GM15510 (cell line): Measurements from ENCODE around the gene APPL2.

Experiments used
- POLR2A ChIP-seq: IDR thresholded peaks from 3 replicates; pipeline ENCODE4 v1.6.1; 2011; ENCODE audit warnings: borderline replicate concordance; ENCODE audit not compliant: insufficient read length; ENCODE audit errors: extremely low read depth

APPL2 gene

GRCh38 chr12:105192624-105193225 is 43.2 kb downstream of the APPL2 start:
- no peak for TF ChIP-seq POLR2A

DNA sequence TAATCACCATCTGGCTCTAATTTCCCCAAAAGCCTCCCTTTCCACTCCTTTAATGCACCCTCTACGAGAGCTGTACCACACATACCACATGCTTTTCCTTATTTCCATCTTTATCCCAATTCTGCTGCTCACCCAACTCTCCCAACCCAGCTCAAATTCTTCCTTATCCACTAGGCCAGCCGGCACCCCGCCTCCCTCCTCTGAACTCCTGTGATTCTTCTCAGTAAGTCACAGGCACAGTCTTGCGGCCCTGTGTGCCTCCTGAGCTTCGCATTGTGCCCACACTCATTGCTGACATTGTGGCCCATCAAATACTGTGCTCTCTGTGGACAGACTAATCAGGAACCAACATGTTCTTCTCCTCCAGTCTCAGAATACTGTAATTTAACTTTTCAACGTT is 45.4 kb downstream of the APPL2 start:
- TF ChIP-seq POLR2A: no peak

- TF ChIP-seq POLR2A: no peak
Measured at GRCh38 chr12:105189293-105189692, 46.7 kb downstream of the APPL2 start.

- TF ChIP-seq POLR2A: no peak
Measured at GRCh38 chr12:105177208-105177607, 58.8 kb downstream of the APPL2 start.

DNA sequence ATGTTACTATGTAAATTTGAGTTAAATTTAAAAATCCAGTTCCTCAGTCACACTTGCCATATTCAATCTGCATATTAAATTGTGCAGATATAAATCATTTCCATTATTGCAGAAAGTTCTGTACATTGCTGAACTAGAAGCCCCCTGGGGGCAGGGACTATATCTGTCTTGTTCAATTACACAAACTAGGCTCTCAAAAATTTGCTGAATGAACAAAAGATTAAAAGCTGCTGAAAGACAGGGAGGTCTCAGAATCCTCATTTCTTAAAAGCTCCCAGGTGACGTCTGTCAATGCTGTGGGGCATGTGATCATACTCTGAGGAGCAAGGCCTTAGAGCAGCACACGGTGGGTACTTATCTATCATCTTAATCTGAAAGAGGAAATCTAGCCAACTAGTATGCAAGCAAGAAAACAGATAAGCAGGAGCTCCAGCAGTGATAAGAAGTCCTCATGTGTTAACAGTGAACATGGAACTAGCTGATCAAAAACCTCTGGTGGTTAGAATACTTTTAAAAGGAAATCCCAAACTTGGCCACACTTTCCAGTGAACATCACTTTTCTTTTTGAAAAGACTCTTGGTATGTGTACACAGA is 60.5 kb downstream of the APPL2 start:
- TF ChIP-seq POLR2A: no peak

DNA sequence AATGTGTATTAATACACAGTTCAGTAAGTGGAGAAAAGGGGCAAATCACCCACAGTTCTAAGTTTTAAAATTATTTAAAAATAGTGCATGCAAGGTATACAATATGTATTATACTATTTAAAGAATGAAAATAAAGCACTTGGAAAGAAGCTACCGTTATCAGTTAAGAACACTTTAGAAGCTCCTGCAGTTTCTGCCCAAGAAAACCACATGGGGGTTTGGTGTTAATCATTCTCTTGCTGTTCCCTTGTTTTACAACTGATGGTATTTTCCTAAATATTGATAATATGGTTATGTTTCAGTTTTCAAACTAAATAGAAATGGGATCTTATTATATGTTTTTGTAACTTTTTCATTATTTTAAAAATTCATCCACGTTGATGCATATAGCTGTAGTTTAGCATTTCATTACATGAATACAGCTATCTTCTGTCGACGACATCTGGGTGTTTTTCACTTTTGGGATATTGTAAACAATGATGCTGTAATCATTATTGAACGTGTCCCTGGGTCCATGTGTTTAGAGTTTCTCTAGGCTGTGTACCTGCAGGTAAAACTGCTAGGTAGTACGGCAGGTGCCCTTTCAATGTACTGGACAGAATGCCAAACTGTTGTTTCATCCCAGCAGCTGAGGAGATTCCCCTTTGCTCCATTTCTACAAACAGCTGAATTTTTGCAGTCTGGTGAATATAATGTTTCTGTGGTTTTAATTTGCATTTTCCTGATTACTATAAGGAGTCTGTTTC is 64.1 kb downstream of the APPL2 start:
- no peak for TF ChIP-seq POLR2A

GRCh38 chr12:105170139-105170538 is 65.8 kb downstream of the APPL2 start:
- no peak for TF ChIP-seq POLR2A

GRCh38 chr12:105168006-105168405 is 68.0 kb downstream of the APPL2 start:
- TF ChIP-seq POLR2A: no peak

GRCh38 chr12:105167346-105167745 is 68.6 kb downstream of the APPL2 start:
- no peak for TF ChIP-seq POLR2A

DNA sequence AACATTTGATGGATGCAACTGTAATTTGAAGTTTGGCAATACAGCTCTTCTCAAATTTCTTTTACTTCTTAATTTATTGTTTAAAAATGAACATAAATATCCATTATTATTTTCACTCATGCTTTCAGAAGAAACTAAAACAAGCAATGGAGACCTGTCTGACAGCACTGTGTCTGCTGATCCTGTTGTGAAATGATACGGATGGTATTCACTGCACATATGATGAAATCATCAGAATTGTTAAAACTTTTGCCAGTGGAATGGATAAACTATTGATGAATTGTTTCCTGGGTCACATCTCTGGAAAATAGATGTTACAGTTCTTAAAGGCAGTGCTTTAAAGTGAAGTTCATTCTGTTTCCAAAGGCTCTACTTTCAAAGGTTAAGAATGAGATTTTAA is 69.2 kb downstream of the APPL2 start:
- TF ChIP-seq POLR2A: no peak

GRCh38 chr12:105164068-105164467 is 71.9 kb downstream of the APPL2 start:
- TF ChIP-seq POLR2A: no peak

- no peak for TF ChIP-seq POLR2A
Measured at GRCh38 chr12:105162174-105162573, 73.8 kb downstream of the APPL2 start.

GRCh38 chr12:105158876-105159275 is 77.1 kb downstream of the APPL2 start:
- no peak for TF ChIP-seq POLR2A

- TF ChIP-seq POLR2A: no peak
Measured at GRCh38 chr12:105157606-105158005, 78.4 kb downstream of the APPL2 start.

- TF ChIP-seq POLR2A: no peak
Measured at GRCh38 chr12:105156260-105156659, 79.7 kb downstream of the APPL2 start.

GRCh38 chr12:105142259-105142658 is 93.7 kb downstream of the APPL2 start:
- no peak for TF ChIP-seq POLR2A
